Right renal pelvis (tissue), 4 donors: Measurements from ENCODE around the gene PIGK. TPM values are rescaled to one million over a fixed set of nuclear protein-coding genes. Genes with fewer than 3 reads are reported as not detected.

Experiments
- DNase-seq, 4 donors: peaks; one replicate each; pipeline ENCODE4 v3.0.0-alpha.2; 2013; ENCODE audit warnings: low read depth in 4 of 4, low spot score in 3 of 4, missing footprints in 1 of 4
- polyA plus RNA-seq, 4 donors: library from polyadenylated mRNA; unstranded; fragments of 120-200 nt; gene quantifications; one replicate each; pipeline ENCODE4 v1.2.1, GENCODE V29; 2013; ENCODE audit not compliant: insufficient read length in 4 of 4

The PIGK gene
- polyA plus RNA-seq, 4 donors, result 45.5 to 62.4 (median 58.8) TPM

DNA sequence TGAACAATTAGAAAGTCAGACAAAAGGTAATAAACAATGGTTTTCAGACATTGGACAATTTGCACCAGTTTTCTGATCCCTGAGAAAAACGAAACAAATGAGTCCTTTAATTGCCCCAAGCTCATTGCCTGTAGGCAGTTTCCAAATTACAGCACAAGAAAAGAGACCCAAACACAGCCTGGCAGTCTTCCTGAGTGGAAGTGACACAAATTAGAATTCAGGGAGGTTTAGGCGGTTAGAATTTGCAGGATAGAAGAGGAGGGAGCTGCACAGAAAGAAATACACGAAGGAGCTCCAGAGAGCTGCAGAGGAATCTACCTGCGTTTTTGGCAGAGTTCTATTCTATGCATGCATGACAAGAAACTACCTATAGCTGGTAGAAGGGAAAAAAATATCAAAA is 115.7 kb downstream of the PIGK start:
- DNase-seq, result no peak

DNA sequence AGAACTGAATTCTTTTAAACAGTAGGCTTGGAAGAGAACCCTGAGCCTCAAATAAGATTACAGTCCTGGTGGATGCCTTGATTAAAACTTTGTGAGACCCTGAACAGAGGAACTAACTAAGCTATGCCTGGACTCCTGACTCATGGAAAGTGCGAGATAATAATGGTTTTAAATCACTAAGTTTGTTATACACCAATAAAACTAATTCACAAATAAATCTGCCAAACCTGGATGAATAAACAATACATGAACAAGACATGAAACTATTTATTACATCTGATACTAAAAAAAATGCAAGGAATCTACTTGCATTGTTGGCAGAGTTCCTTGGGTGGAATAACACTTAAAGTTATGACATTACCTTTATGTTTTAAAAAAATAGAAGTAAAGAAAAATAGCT is 118.4 kb downstream of the PIGK start:
- no peak for DNase-seq

DNA sequence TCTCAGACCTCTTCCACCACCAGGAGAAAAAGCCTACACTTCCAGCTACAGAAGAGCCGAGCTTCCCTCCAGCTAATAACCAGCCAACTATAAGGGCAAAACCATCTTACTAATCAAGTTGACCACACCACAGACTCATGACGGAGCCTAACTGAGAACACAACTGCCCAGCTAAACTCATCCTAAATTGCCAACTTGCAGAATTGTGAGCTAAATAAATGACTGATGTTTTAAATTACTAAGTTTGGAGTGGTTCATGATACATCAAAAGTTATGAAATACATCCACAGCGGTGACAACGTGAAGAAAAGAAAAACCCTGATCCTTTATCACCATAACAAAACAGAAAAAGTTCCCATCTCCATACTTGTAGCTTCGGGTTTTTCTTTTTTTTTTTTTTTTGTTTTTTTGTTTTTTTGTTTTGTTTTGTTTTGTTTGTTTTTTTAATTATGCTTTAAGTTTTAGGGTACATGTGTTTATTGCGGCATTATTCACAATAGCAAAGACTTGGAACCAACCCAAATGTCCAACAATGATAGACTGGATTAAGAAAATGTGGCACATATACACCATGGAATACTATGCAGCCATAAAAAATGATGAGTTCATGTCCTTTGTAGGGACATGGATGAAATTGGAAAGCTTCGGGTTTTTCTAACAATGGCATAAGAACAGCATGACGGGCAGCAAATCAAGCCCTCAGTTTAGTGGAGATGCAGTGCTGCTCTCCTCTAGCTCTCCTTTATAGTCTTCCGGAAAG is 122.6 kb downstream of the PIGK start:
- no peak for DNase-seq

DNA sequence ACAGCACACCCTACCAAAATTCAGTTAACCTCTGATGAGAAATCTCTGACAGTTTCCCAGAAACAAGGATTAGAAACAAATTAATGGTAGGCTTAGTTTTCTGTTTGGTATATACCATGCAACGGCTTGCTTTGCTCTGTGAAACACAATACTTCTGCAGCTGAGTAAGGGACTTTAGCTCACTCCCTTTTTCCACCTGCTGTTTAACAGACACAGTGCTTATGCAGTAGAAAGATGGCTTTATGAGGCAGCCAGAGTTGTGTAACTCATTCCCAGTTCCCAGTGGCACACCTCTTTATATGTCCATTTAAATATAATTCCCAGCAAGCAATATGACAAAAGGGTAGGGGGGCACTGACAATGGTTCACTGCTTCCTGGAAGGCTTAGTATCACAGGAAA is 124.0 kb downstream of the PIGK start:
- peak in 1 of 4 donors; percentile 5 for DNase-seq

DNA sequence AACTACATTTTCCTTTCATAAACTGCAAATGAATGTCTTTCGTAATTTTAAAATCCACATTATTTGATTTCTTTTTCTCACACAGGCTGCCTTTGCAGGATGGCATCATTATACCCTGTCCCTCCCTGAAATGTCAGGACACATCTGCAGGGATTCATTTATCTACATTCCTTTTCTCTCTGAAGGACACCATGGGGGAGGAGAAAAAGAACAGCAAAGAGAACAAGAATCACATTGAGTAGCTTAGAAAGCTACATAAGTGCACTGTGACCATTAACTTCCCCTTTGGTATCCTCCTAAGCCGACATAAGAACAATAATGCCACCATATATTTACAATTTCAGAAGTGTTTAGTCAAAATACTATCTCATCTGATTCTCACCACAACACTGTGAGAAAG is 129.5 kb downstream of the PIGK start:
- DNase-seq, result no peak

DNA sequence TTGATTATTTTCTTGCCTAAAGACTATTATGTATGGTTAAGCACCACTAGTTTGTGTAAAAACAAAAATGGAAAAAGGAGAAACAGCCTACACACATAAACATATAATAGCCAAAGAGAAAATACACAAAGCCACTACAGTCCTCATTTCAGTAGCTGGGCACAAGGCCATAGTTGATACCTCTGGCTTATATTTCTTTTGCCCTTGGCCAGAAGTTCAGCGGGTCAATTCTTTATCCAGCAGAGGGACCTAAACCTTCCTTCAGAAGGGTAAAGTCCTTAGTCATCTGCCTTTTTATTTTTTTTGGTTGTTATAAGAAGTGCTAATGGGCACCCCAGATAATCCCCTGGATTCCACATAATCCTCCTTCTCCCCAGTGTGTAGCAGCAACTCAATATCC is 134.1 kb downstream of the PIGK start:
- DNase-seq, result no peak

DNA sequence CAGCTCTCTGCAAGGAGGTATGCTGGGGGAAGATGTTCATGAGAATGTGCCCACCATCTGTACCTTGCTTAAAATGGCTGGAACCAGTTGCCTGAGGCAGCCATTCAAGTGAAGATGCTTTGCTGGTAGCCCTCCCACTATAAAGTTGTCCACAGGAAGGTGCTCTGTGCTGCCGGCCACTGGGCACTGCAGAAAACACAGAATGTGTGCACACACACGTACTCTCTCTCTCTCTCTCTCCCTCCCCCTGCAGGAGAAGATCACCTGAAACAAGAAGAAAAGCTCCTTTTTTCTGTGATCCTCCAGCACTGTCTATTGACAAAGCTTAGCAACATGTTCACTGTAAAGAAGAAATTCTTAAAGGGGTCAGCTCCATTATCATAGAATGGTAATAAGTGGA is 134.8 kb downstream of the PIGK start:
- no peak for DNase-seq

DNA sequence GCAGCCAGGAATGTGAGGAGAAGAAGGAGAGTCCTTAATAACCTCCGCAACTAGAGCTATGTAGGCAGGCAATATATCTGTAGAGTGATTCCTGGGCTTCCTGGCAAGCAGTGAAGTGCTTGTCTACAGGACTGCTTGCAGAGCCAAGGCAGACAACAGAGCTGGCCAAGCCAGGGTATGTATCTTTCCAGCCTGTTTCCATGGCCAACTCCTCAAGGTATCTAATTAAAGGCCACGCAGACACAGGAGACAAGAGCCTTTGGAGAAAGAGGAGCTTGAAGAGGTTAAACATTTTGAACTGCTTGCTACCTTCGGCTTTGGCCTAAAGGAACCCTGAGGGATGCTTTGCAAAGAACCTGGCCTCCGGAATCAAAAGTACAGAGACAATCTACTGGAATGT is 137.4 kb downstream of the PIGK start:
- DNase-seq, result no peak

DNA sequence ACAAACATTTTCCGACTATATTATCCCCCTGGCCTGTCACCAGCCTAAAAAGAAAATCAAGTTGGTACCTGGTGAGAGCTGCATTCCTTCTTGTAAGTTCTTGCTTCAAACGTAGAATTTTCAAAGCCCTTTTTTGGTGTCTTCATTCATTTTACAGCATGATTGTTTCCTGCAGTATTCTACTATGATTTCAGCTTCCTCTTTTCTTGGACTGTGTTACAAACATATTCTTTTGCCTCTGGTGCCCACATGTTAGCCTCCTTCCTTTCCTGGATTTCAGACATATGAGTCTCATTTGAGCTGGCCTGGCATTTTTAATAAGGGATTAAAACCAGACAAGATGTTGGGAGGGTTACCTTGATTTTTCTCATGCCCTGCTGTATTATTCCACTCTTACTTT is 142.5 kb downstream of the PIGK start:
- DNase-seq, result no peak

DNA sequence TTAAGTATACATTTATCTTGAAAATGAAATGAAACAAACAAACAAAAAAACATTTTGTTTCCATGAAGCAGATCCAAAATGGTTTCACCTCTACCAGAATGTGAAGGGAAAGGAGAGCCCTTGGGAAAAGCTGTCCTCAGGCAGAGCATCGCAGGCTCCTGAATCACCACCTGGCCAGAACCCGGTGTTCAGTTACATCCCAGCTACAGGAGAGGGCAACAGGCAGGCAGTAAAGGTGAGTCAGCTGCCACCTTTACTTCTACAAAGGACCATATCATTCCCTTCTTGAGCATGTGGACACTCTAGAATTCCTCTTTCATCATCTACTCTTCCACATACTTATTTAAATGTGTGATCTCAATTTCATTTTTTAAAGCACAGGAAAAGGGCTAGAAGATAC is 151.2 kb downstream of the PIGK start:
- no peak for DNase-seq

DNA sequence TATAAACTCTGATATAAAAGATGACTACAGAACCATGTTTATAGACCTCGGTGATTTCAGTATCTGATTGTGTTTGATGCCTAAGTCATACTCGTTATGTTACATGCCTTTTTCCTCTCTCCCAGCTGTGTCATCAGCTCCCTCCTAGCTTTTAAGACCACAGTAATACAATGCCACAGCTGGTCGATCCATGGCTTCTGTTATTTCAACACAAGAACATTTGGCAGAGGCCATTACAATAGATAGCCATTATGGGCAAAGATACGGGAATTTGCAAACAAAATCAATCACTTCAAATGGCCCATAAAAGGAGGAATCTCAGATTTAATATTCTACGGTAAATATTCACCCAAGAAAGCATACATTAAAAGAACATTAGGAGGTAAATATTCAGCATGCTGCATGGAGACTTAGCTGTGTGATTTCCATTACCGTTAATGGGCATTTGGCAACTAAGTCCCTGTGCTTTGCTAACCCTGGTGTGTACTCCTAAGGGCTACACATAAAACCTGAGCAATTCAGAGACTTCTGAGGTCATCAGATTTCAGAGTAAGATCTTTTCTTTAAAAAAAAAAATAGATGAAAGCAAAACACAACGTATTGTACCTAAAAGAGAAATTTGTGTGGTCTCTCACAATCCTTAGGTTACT is 153.4 kb downstream of the PIGK start:
- DNase-seq, result no peak

DNA sequence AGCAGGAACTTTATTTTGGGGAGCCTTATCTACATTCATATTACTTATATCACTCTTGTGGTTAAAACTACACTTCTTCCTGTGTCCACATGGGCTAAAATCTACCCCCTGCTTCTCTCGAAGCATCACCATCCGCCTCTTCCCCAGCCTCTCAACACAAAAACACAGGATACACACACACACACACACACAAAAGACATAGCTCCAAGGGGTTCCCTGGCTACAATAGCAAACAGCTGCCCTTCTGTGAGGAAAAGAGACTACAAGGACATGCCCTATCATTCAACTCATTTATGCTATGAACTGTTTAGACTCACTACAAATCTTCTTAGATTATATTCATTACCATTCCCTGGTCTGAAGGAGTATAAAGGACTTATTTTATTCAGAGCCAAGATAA is 155.0 kb downstream of the PIGK start:
- no peak for DNase-seq

DNA sequence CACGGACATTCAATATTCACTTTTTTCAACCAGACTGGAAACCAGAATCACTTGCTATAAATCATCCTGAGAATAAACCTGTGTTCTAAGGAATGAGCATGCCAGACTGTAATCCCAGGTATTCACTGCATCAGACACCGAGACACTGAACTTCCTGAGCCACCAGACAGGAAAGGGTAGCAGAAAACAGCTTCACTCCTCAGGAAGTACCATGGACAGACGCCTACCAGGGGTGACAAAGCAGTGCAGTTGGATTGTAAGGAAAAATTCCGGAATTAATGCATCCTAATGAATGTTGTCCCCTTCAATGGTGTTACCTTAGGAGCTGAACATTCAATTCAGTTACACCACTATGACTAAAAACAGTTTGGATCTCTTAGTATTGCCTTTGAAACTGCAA is 156.1 kb downstream of the PIGK start:
- DNase-seq, result no peak

DNA sequence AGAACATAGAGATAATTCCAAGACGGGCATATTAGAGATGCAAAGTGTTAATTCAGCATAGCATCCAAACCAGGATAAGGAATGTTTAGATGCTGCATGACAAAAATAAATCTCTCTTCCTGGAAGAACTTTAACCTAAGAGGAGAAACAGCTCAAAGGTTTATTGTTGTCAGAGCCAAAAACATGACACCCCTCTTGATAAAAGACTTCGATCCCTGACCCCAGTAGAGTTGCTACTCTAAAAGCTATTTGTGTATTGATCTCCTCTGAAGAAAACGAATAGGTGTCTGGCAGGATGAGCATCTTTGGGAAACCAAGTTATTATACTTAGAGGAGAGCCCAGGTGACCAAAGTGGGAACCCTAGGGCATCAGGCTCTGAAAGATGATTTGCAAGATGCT is 158.1 kb downstream of the PIGK start:
- DNase-seq, result no peak

DNA sequence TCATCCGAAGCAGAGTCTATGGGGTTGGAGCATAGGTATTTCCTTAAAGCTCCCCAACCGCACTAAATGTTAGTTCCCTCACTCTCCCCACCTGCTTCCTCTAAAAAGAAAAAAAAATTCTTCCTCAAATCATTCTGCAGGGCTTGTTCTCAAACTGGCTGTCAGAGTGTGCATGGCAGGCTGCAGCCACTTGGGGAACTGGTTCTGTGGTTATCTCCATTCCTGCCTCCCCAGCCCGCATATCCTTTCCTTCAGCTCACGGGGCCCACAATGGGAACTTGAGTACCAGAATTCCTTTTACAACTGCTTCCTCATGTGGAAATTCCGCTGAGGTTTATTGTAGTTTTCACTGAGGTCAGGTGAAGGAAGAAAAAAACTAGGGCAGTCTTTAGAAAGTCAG is 159.2 kb downstream of the PIGK start:
- no peak for DNase-seq

DNA sequence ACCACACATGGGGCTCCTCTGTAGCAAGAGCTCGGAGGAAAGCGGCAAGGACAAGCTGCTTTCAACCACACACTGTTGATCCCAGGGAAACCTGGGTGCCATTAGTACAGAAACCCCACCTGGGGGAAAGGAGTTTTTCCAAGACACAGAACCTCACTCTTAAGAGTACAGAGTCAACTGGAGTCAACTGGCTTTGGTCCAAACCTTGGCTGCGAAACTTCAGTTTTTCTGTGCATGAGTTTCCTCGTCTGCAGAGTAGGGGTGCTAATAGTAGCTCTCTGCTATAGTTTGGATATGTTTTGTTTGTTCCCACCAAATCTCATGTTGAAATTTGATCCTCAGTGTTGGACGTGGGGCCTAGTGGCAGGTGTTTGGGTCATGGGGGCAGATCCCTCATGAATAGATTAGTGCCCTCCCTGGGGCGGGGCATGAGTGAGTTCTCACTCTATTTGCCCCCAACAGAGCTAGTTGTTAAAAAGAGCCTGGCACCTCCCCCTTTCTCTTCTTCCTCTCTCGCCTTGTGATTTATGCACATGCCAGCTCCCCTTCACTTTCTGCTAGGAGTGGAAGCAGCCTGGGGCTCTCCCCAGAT is 161.1 kb downstream of the PIGK start:
- no peak for DNase-seq

DNA sequence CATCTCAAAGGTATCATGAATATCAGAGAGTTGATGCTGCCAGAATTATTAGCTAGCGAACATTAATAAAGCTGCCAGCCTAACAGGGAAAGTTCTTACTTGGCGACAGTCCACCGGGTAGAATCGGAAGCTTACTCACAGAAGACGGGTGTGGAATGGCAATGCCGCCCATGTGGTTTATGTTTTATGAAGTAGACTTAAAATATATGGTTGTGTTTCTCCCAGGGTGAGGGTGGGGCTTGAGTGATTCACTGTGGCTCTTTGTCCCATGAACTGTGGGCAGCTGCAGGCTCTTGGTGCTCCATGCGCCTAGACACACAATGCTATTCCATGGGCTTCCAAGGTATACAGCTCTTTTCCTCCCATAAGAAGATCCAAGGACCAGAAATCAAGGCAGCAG is 162.7 kb downstream of the PIGK start:
- DNase-seq, result no peak

DNA sequence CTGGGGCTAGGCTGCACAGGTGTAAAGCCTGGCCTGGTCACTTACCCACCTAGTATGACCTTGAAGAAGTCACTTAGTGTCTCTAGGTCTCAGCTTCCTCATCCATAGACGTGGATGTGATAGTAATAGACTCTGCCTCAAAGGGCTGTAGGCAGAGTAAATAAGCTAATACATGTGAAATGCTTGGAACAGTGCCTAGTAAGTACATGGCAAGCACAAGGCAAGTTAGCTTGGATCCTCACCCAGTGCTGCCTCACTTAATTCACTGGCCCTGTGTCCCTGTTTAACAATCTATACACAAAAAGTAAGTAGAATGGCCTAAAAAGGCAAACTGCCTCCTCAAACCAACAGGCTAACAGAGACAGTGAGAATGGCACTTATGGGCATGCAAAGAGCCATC is 167.8 kb downstream of the PIGK start:
- DNase-seq, result no peak

DNA sequence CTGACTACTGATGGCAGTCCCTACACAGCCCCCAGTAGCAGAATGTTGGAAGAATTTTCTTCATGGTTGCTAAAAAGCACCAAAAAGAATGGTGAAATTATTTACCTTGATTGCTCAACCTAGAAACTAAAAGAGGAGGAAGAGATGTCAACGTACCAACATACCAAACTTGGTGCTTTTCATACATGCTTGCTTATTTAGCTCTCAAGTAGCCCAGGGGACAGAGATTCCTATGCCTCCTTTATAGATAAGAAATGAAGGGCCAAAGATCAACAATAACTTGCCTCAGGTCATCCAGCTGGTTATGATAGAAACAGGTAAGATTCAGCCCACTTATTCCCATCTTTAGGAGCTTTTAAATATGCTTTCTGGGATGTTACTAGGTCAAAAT is 170.6 kb downstream of the PIGK start:
- no peak for DNase-seq

DNA sequence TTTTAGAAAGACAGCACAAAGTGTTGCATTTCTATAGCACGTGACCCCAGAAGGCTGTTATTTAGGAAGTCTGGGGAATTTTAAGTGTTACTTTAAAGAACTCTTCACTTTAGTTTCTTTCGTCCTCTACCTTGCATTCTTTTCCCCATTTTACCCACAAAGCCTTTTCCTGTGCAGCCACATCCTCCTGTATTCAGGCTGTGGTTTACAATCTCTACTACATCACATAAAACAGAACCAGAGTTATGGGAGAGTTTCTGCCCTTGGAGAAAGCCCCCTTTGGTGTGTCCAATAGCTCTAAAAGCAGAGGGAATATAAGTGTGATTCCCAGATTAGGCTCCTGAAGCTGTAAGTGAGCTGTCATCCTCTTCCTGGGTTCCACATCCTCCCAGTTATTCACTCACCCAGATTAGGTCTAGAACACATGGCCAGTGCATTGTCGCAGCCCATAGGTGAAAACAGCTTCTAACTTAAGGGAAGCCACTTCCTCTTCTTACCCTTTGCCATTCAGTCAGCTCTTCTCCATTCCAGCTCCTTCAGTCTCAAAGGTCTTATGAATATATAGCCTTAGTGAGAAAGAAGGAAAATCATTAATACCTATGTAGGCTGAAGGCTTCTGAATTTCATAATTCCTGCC is 171.1 kb downstream of the PIGK start:
- no peak for DNase-seq

DNA sequence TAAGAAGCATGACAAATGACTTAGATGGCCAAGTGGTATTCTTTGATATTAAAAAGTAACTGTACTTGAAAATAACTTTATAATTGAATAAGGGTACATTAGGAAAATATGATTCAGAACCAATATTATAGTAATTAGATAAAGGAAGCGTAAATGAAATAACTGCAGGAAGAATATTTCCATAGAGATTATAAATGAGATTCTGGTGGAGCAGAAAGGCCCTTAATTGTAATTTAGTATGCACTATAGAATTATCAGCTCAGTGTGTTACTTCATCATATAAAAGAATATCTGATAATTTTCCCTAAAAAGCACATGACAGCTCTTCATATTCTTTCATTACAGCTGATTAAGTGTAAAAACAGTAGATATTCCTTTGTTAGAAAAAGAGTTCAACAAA is 171.7 kb downstream of the PIGK start:
- DNase-seq, result no peak
